ENCODE data around the gene PLEKHA1. TPM values are rescaled to one million over a fixed set of nuclear protein-coding genes. Genes with fewer than 3 reads are reported as not detected.

Gene PLEKHA1
- 28.7 TPM for total RNA-seq

DNA sequence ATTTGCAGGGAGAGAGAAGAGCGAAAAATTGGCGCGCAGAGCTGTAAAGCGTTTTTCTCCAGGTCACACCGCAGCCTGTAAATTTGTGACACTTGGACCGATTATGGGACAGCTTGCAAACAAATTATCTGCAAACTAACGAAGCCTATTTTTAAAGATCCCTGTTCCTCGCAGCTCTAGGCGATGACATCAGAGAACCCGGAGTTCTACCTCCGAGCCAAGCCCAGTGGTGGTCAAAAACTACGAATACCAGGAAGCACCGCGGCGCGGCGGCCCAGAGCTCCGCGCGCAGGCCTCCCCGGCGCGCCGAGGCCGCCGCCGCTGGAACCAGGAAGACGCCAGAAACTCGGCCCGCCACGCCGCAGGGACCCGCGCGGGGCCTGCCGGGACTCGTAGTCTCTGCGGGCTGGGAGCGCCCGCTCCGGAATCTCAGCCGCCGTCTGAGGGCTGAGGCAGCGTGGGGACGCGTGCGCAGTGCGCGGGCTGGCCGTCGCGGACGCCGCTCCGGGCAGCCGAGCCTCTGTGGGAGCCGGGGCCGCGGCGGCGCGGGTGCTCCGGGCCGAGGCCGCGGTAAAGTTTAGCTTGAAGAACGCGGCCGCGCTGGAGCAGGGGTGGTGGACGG is at the start of gene PLEKHA1:
Gene PLEKHA1 (plus strand): TSS at position 472 of the 622 bp plus-strand sequence. CDS start 18,493 bp downstream, outside the sequence.
- DNase-seq (ENCODE audit: extremely low spot score in 2 of 2): peak in 1 of 2 donors; percentile 96
- intact Hi-C loops (cut with DNase I): loop anchor here (10.0 kb wide), 1 partner anchor 120 kb away; no protein-coding TSS in a partner anchor
- H3K27me3 ChIP-seq: no peaks in the 10 kb centered on the region
- no peaks in the 10 kb centered on the region for H3K36me3 ChIP-seq
- H3K9me3 ChIP-seq: no peaks in the 10 kb centered on the region
- H3K4me1 ChIP-seq: peaks cover 23% of the 10 kb centered on the region
- peak within 1 kb of the TSS; percentile 96 for H3K27ac ChIP-seq
- TF ChIP-seq POLR2AphosphoS5 (IDR thresholded peaks at IDR 0.05; ENCODE audit: insufficient read depth in 1 of 2, low read depth in 1 of 2) (no peak), POLR2A (IDR thresholded peaks at IDR 0.05) (peak in 1 of 2 donors; percentile 86)
- TF ChIP-seq, protein P1, sequence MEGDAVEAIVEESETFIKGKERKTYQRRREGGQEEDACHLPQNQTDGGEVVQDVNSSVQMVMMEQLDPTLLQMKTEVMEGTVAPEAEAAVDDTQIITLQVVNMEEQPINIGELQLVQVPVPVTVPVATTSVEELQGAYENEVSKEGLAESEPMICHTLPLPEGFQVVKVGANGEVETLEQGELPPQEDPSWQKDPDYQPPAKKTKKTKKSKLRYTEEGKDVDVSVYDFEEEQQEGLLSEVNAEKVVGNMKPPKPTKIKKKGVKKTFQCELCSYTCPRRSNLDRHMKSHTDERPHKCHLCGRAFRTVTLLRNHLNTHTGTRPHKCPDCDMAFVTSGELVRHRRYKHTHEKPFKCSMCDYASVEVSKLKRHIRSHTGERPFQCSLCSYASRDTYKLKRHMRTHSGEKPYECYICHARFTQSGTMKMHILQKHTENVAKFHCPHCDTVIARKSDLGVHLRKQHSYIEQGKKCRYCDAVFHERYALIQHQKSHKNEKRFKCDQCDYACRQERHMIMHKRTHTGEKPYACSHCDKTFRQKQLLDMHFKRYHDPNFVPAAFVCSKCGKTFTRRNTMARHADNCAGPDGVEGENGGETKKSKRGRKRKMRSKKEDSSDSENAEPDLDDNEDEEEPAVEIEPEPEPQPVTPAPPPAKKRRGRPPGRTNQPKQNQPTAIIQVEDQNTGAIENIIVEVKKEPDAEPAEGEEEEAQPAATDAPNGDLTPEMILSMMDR (IDR thresholded peaks at IDR 0.05): no peak
- peak within 1 kb of the TSS; percentile 80 to 90 for H3K4me3 ChIP-seq

DNA sequence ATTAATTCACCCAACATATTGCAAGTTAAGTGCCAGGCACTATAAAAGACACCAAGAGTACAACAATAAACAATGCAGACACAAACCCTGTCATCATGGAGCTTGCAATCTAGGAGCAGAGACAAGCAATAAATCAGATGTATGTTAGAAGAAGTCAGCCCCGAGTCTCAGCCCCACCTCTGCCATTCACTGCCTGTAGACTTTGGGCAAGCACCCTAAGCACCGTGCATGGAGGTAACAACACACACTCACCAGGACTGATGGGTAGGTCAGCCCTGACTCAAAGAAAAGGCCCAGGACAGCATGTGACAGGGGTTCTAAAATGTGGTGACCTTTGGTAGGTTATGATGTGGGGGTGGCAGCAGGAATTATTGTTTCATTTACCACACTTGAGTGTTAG is 49.3 kb upstream of the PLEKHA1 start:
- TF ChIP-seq, protein P1 (IDR thresholded peaks at IDR 0.05): no peak
- TF ChIP-seq POLR2AphosphoS5 (IDR thresholded peaks at IDR 0.05; ENCODE audit: insufficient read depth in 1 of 2, low read depth in 1 of 2) (no peak), POLR2A (IDR thresholded peaks at IDR 0.05) (no peak)
- H3K27ac ChIP-seq: no peak overlapping the region
- no peaks in the 10 kb centered on the region for H3K27me3 ChIP-seq
- intact Hi-C loops (cut with DNase I): no loop called here
- no peak overlapping the region for H3K4me3 ChIP-seq
- H3K36me3 ChIP-seq: no peaks in the 10 kb centered on the region
- peaks cover 7% of the 10 kb centered on the region for H3K4me1 ChIP-seq
- no peaks in the 10 kb centered on the region for H3K9me3 ChIP-seq
- DNase-seq (ENCODE audit: extremely low spot score in 2 of 2): peak in 1 of 2 donors; percentile 56

DNA sequence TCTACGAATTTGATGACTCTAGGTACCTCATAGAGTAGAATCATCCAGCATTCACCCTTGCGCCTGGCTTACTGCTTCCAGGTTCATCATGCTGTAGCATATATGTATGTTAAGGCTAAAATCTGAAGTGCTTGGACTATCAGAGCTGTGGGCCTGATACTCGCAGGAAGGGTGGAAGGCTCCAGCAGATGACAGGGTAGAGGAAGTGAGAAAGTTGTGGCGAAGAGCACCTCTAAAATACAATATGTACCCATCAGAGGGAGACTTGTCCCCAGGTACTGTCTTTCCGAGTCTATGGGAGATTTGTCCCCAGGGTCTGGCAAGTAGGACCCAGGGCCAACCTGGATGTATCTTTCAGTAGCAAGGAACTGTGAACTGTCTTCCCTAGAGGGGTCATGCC is 48.1 kb upstream of the PLEKHA1 start:
- no peak for DNase-seq (ENCODE audit: extremely low spot score in 2 of 2)
- Histone ChIP-seq H3K9me3 (no peaks in the 10 kb centered on the region), H3K36me3 (no peaks in the 10 kb centered on the region), H3K4me3 (no peak overlapping the region), H3K4me1 (peaks cover 7% of the 10 kb centered on the region), H3K27me3 (no peaks in the 10 kb centered on the region), H3K27ac (no peak overlapping the region)
- intact Hi-C loops (cut with DNase I): no loop called here
- TF ChIP-seq, protein P1 (IDR thresholded peaks at IDR 0.05): no peak
- TF ChIP-seq POLR2A (IDR thresholded peaks at IDR 0.05) (no peak), POLR2AphosphoS5 (IDR thresholded peaks at IDR 0.05; ENCODE audit: insufficient read depth in 1 of 2, low read depth in 1 of 2) (no peak)

DNA sequence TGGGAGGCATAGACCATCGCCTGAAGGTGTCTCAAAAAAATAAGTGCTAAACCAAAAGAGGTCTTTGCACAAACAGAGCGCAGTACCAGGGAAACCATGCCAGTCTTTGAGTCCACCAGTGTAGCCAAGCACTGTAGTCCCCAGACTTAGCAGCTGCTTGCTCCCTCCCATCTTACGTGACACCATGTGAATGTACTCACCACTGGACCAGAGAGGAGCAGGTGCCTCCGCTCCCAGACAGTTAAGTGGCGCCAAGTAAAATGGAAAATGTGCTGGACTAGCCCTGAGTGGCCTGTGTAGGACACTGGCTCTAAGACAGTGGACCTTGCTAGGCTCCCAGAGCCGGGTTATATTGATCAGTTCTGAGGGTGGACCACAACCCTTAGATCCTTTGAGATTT is 47.7 kb upstream of the PLEKHA1 start:
- intact Hi-C loops (cut with DNase I): no loop called here
- H3K4me1 ChIP-seq: peaks cover 7% of the 10 kb centered on the region
- H3K27ac ChIP-seq: no peak overlapping the region
- no peak overlapping the region for H3K4me3 ChIP-seq
- no peaks in the 10 kb centered on the region for H3K9me3 ChIP-seq
- no peaks in the 10 kb centered on the region for H3K36me3 ChIP-seq
- no peak for TF ChIP-seq POLR2AphosphoS5 (IDR thresholded peaks at IDR 0.05; ENCODE audit: insufficient read depth in 1 of 2, low read depth in 1 of 2)
- no peak for TF ChIP-seq POLR2A (IDR thresholded peaks at IDR 0.05)
- TF ChIP-seq, protein P1 (IDR thresholded peaks at IDR 0.05): no peak
- peak in 1 of 2 donors; percentile 60 for DNase-seq (ENCODE audit: extremely low spot score in 2 of 2)
- H3K27me3 ChIP-seq: no peaks in the 10 kb centered on the region
